H9 (cell line): Measurements from ENCODE around the gene MTSS2. TPM values are rescaled to one million over a fixed set of nuclear protein-coding genes. Genes with fewer than 3 reads are reported as not detected.

Experiments used
- DNase-seq: peaks from one replicate; pipeline ENCODE4 v3.0.0-alpha.2; 2017
- H2AFZ ChIP-seq: one replicate; pipeline ENCODE4 v1.6.1; 2013; ENCODE audit warnings: mild to moderate bottlenecking, low read length, control low read depth, moderate library complexity
- H2AK5ac ChIP-seq: 2 replicates; pipeline ENCODE4 v1.6.1; 2013; ENCODE audit warnings: low read length, control low read depth, mixed read lengths; ENCODE audit not compliant: insufficient read length
- H2BK120ac ChIP-seq: one replicate; pipeline ENCODE4 v1.6.1; 2013; ENCODE audit warnings: low read depth, mild to moderate bottlenecking, low read length, control low read depth, inconsistent platforms; ENCODE audit not compliant: poor library complexity, severe bottlenecking
- H2BK12ac ChIP-seq: 2 replicates; pipeline ENCODE4 v1.6.1; 2013; ENCODE audit warnings: low read length, control low read depth, mixed read lengths, low read depth; ENCODE audit not compliant: insufficient read length
- H2BK15ac ChIP-seq: 2 replicates; pipeline ENCODE4 v1.6.1; 2013; ENCODE audit warnings: low read depth, low read length, control low read depth
- H2BK20ac ChIP-seq: one replicate; pipeline ENCODE4 v1.6.1; 2013; ENCODE audit warnings: low read depth, mild to moderate bottlenecking, low read length, control low read depth, inconsistent platforms; ENCODE audit not compliant: poor library complexity, severe bottlenecking
- H2BK5ac ChIP-seq: 2 replicates; pipeline ENCODE4 v1.6.1; 2013; ENCODE audit warnings: low read length, control low read depth, mixed read lengths; ENCODE audit not compliant: insufficient read length
- H3K14ac ChIP-seq: 2 replicates; pipeline ENCODE4 v1.6.1; 2013; ENCODE audit warnings: low read length, control low read depth; ENCODE audit not compliant: insufficient read depth
- H3K18ac ChIP-seq: 2 replicates; pipeline ENCODE4 v1.6.1; 2013; ENCODE audit warnings: low read depth, mild to moderate bottlenecking, mixed read lengths, low read length, control low read depth; ENCODE audit not compliant: insufficient read length
- H3K23ac ChIP-seq: 2 replicates; pipeline ENCODE4 v1.6.1; 2013; ENCODE audit warnings: low read length, control low read depth, mixed read lengths, low read depth; ENCODE audit not compliant: insufficient read length
- H3K23me2 ChIP-seq: 2 replicates; pipeline ENCODE4 v1.6.1; 2013; ENCODE audit warnings: low read depth, mild to moderate bottlenecking, mixed read lengths, low read length, control low read depth; ENCODE audit not compliant: insufficient read length, poor library complexity, severe bottlenecking
- H3K27ac ChIP-seq: 2 replicates; pipeline ENCODE4 v1.5.1; 2013; ENCODE audit warnings: low read length, control low read depth, mixed read lengths, low read depth; ENCODE audit not compliant: insufficient read length
- H3K27me3 ChIP-seq: 2 replicates; pipeline ENCODE4 v1.6.1; 2013; ENCODE audit warnings: low read length, control low read depth, inconsistent platforms; ENCODE audit not compliant: insufficient read depth
- H3K4ac ChIP-seq: 2 replicates; pipeline ENCODE4 v1.6.1; 2013; ENCODE audit warnings: low read depth, mild to moderate bottlenecking, control low read depth, inconsistent platforms, low read length, moderate library complexity
- H3K4me1 ChIP-seq: 2 replicates; pipeline ENCODE4 v1.6.1; 2013; ENCODE audit warnings: low read length, control low read depth, inconsistent platforms; ENCODE audit not compliant: insufficient read depth
- H3K4me2 ChIP-seq: 2 replicates; pipeline ENCODE4 v1.6.1; 2013; ENCODE audit warnings: low read length, control low read depth, mixed read lengths; ENCODE audit not compliant: insufficient read length, insufficient read depth
- H3K56ac ChIP-seq: 2 replicates; pipeline ENCODE4 v1.6.1; 2013; ENCODE audit warnings: low read depth, mild to moderate bottlenecking, mixed read lengths, low read length, control low read depth; ENCODE audit not compliant: insufficient read length
- H3K79me1 ChIP-seq: 2 replicates; pipeline ENCODE4 v1.6.1; 2013; ENCODE audit warnings: low read depth, mild to moderate bottlenecking, moderate library complexity, low read length, control low read depth, inconsistent platforms; ENCODE audit not compliant: insufficient read depth, poor library complexity, severe bottlenecking
- H3K79me2 ChIP-seq: 2 replicates; pipeline ENCODE4 v1.6.1; 2013; ENCODE audit warnings: low read length, control low read depth, inconsistent platforms; ENCODE audit not compliant: insufficient read depth
- H3K9ac ChIP-seq: 2 replicates; pipeline ENCODE4 v1.6.1; 2013; ENCODE audit warnings: low read length, control low read depth, mixed read lengths; ENCODE audit not compliant: insufficient read length; ENCODE audit errors: extremely low read depth
- H3K9me3 ChIP-seq: one replicate; pipeline ENCODE4 v1.6.1; 2013; ENCODE audit warnings: low read depth, low read length, inconsistent platforms; ENCODE audit not compliant: control insufficient read depth
- H3T11ph ChIP-seq: one replicate; pipeline ENCODE4 v1.6.1; 2013; ENCODE audit warnings: mild to moderate bottlenecking, low read length, control low read depth, inconsistent platforms
- H4K20me1 ChIP-seq: one replicate; pipeline ENCODE4 v1.6.1; 2013; ENCODE audit not compliant: control insufficient read depth, insufficient read length, insufficient read depth
- H4K5ac ChIP-seq: 2 replicates; pipeline ENCODE4 v1.6.1; 2013; ENCODE audit warnings: low read depth, mild to moderate bottlenecking, mixed read lengths, low read length, control low read depth; ENCODE audit not compliant: insufficient read length
- H4K8ac ChIP-seq: replicated peaks from 2 replicates; pipeline ENCODE4 v1.6.1; 2013; ENCODE audit warnings: low read length, control low read depth, mixed read lengths, low read depth; ENCODE audit not compliant: insufficient read length
- H4K91ac ChIP-seq: 2 replicates; pipeline ENCODE4 v1.6.1; 2013; ENCODE audit warnings: low read depth, mild to moderate bottlenecking, moderate library complexity, mixed read lengths, low read length, control low read depth; ENCODE audit not compliant: insufficient read length
- H3K27ac Mint-ChIP-seq, 3 experiments: 2 replicates in 2 of 3; 3 replicates in 1 of 3; pipeline ENCODE4 v1.8.0; 2020 to 2021; ENCODE audit warnings: mixed read lengths in 3 of 3, mild to moderate bottlenecking in 1 of 3, moderate library complexity in 1 of 3
- H3K27me3 Mint-ChIP-seq: 2 replicates; pipeline ENCODE4 v1.8.0; 2021; ENCODE audit warnings: low read depth, mild to moderate bottlenecking, moderate library complexity, mixed read lengths
- H3K36me3 Mint-ChIP-seq, 3 experiments: 2 replicates in 2 of 3; 3 replicates in 1 of 3; pipeline ENCODE4 v1.8.0; 2020 to 2021; ENCODE audit warnings: low read depth in 3 of 3, mixed read lengths in 3 of 3; ENCODE audit not compliant: insufficient read depth in 1 of 3
- H3K4me1 Mint-ChIP-seq, 2 experiments: 2 replicates each; pipeline ENCODE4 v1.8.0; 2020; ENCODE audit warnings: mixed read lengths in 2 of 2
- H3K4me3 Mint-ChIP-seq, 2 experiments: 2 replicates in 1 of 2; 3 replicates in 1 of 2; pipeline ENCODE4 v1.8.0; 2020 to 2021; ENCODE audit warnings: mild to moderate bottlenecking in 2 of 2, mixed read lengths in 2 of 2, moderate library complexity in 1 of 2
- H3K9me3 Mint-ChIP-seq, 2 experiments: 2 replicates in 1 of 2; 3 replicates in 1 of 2; pipeline ENCODE4 v1.8.0; 2020; ENCODE audit warnings: mild to moderate bottlenecking in 2 of 2, mixed read lengths in 2 of 2, moderate library complexity in 1 of 2
- CTCF ChIP-seq: fragments of 200-600 bp; sonication (generic); conservative IDR thresholded peaks from 3 replicates; pipeline ENCODE4 v1.8.0; 2021; ENCODE audit warnings: antibody characterized with exemption, mild to moderate bottlenecking
- WGBS: extraction: QIAGEN DNeasy Blood & Tissue Kit; methylation state at CpG from one replicate; pipeline ENCODE4 v1.1.7; 2013; ENCODE audit warnings: missing lambda C conversion rate, low lambda C conversion rate, mixed read lengths; ENCODE audit not compliant: insufficient read length; ENCODE audit errors: extremely low coverage; 5-methylcytosine and 5-hydroxymethylcytosine counted together
- total RNA-seq: library from RNA; stranded (reverse); gene quantifications from 2 replicates; pipeline ENCODE4 v1.2.1, GENCODE V29; 2021

The MTSS2 gene
- total RNA-seq, 1 experiment from 2014 or later: 41.0 TPM

GRCh38 chr16:70723740-70724145 is 37.9 kb upstream of the MTSS2 start:
- no peaks in the 10 kb centered on the region for H3K27me3 Mint-ChIP-seq
- H3K9me3 Mint-ChIP-seq: no peaks in the 10 kb centered on the region
- no peaks in the 10 kb centered on the region for H3K27me3 ChIP-seq
- no peaks in the 10 kb centered on the region for H3K9me3 ChIP-seq
- no peaks in the 10 kb centered on the region for H3K4me1 ChIP-seq
- no peak overlapping the region for H3K4me3 Mint-ChIP-seq
- H3K4me2 ChIP-seq: no peak overlapping the region
- H3K79me1 ChIP-seq: no peaks in the 10 kb centered on the region
- no peak overlapping the region for H3K18ac ChIP-seq
- H2BK120ac ChIP-seq: no peak overlapping the region
- no peak overlapping the region for H3K23ac ChIP-seq
- no peak for DNase-seq
- H3K4me1 Mint-ChIP-seq: peaks cover 4 to 14% of the 10 kb centered on the region in 2 experiments; a peak in 2 of 4 replicates
- no peak overlapping the region for H3K4ac ChIP-seq
- H4K5ac ChIP-seq: no peak overlapping the region
- H4K8ac ChIP-seq: no peak overlapping the region
- peaks cover 22 to 36% (median 30%) of the 10 kb centered on the region in 3 experiments; a peak in 6 of 7 replicates for H3K36me3 Mint-ChIP-seq
- no peak overlapping the region for H2BK15ac ChIP-seq
- no peak overlapping the region for H2BK5ac ChIP-seq
- no peaks in the 10 kb centered on the region for H3K23me2 ChIP-seq
- no peak overlapping the region for H3K27ac ChIP-seq
- TF ChIP-seq CTCF: no peak
- no peak overlapping the region for H3K27ac Mint-ChIP-seq
- no peak overlapping the region for H2AFZ ChIP-seq
- H3T11ph ChIP-seq: no peak overlapping the region
- H3K9ac ChIP-seq: no peak overlapping the region
- H4K91ac ChIP-seq: no peak overlapping the region
- H3K14ac ChIP-seq: no peak overlapping the region
- no peaks in the 10 kb centered on the region for H3K79me2 ChIP-seq
- H2BK12ac ChIP-seq: no peak overlapping the region
- no peak overlapping the region for H2AK5ac ChIP-seq
- no peak overlapping the region for H3K56ac ChIP-seq
- no peaks in the 10 kb centered on the region for H4K20me1 ChIP-seq
- H2BK20ac ChIP-seq: no peak overlapping the region
- WGBS: no CpG with 5 or more reads among the region's 6 CpGs
